Spleen (tissue), 11 donors: Measurements from ENCODE around the gene DACT3. TPM values are rescaled to one million over a fixed set of nuclear protein-coding genes. Genes with fewer than 3 reads are reported as not detected.
A peak's percentile ranks its signal among the peaks of the same experiment; 100 is the strongest.

Experiments used
- DNase-seq: peaks from one replicate; pipeline ENCODE4 v3.0.0-alpha.2; 2020
- H3K27ac ChIP-seq, 8 donors: fragments of 200-600 bp; sonication (generic) in 7 of 8; 1 replicate in 4 of 8; 2 replicates in 4 of 8; pipeline versions ENCODE4 v1.5.0 to v1.8.0; 2016 to 2021; ENCODE audit warnings: inconsistent platforms in 4 of 8, mild to moderate bottlenecking in 4 of 8, moderate library complexity in 1 of 8
- H3K27me3 ChIP-seq, 7 donors: fragments of 200-600 bp; sonication (generic) in 6 of 7; replicated peaks in 1 of 7; 1 replicate in 4 of 7; 2 replicates in 3 of 7; pipeline versions ENCODE4 v1.5.0 to v1.8.0; 2016 to 2021; ENCODE audit warnings: inconsistent platforms in 3 of 7, mild to moderate bottlenecking in 1 of 7
- H3K36me3 ChIP-seq, 6 donors: fragments of 200-600 bp; sonication (generic) in 5 of 6; 1 replicate in 4 of 6; 2 replicates in 2 of 6; pipeline versions ENCODE4 v1.5.0 to v1.8.0; 2016 to 2021; ENCODE audit warnings: inconsistent platforms in 2 of 6
- H3K4me1 ChIP-seq, 6 donors: fragments of 200-600 bp; sonication (generic) in 5 of 6; 1 replicate in 3 of 6; 2 replicates in 3 of 6; pipeline versions ENCODE4 v1.5.0 to v1.8.0; 2016 to 2021; ENCODE audit warnings: inconsistent platforms in 3 of 6
- H3K4me3 ChIP-seq, 8 donors: fragments of 200-600 bp; sonication (generic) in 7 of 8; 1 replicate in 4 of 8; 2 replicates in 4 of 8; pipeline versions ENCODE4 v1.5.0 to v1.8.0; 2016 to 2021; ENCODE audit warnings: inconsistent platforms in 4 of 8, mild to moderate bottlenecking in 4 of 8, moderate library complexity in 2 of 8
- H3K9me3 ChIP-seq, 8 donors: fragments of 200-600 bp; sonication (generic) in 7 of 8; 1 replicate in 4 of 8; 2 replicates in 4 of 8; pipeline versions ENCODE4 v1.5.0 to v1.8.0; 2016 to 2021; ENCODE audit warnings: inconsistent platforms in 4 of 8
- CTCF ChIP-seq, 11 experiments: fragments of 200-600 bp in 7 of 11; fragments of 450-650 bp in 4 of 11; sonication (generic) in 4 of 11; IDR thresholded peaks in 8 of 11; conservative IDR thresholded peaks in 3 of 11; 1 replicate in 7 of 11; 2 replicates in 4 of 11; pipeline versions ENCODE4 v1.4.0 to v1.8.0; 2016 to 2021; ENCODE audit warnings: antibody characterized with exemption in 11 of 11, inconsistent platforms in 4 of 11, mild to moderate bottlenecking in 1 of 11
- POLR2A ChIP-seq, 3 donors: fragments of 450-650 bp; IDR thresholded peaks; one replicate each; pipeline ENCODE4 v1.5.1; 2017; ENCODE audit warnings: antibody characterized with exemption in 3 of 3, mild to moderate bottlenecking in 1 of 3
- POLR2AphosphoS5 ChIP-seq, 3 donors: sonication (generic); formaldehyde crosslinking; IDR thresholded peaks; one replicate each; pipeline ENCODE4 v1.5.1; 2017; ENCODE audit warnings: antibody characterized with exemption in 3 of 3
- WGBS, 5 donors: extraction: QIAGEN DNeasy Blood & Tissue Kit in 3 of 5; methylation state at CpG; one replicate each; pipeline versions ENCODE4 v1.1.5 to v1.1.7; 2013 to 2018; 5-methylcytosine and 5-hydroxymethylcytosine counted together
- intact Hi-C: fragments of 100-400 bp; cut with DNase I; formaldehyde crosslinking; loops from one replicate; pipeline ENCODE4 v1.15.0; 2023; ENCODE audit warnings: low total_unique reads
- polyA plus RNA-seq, 3 donors: library from polyadenylated mRNA; stranded (reverse); fragments of 200-250 nt; gene quantifications; one replicate each; pipeline ENCODE4 v1.2.1, GENCODE V29; 2013
- total RNA-seq, 7 donors: library from RNA; depleted of rRNA in 3 of 7; stranded (reverse); fragments of >200 nt in 3 of 7; fragmentation: NEBNext Ultra II Directional in 4 of 7; extraction: Animal tissue kit (Norgen Biotek cat#: 25700) in 4 of 7; gene quantifications; one replicate each; pipeline versions ENCODE4 v1.1.0 to v1.2.1, GENCODE V29; 2016 to 2021
- donor health status: healthy with polysubstance abuse.
- donor health status: DM: no; HTN: no; CAD: no; lungs with moderate emphysema.
- donor health status: DM: no; HTN: no; CAD: no.
- donor health status: Bipolar disorder and iron deficiency.
- donor health status: healthy.
- donor health status: DM: no; HTN: no; CAD: no.
- donor health status: DM: yes; HTN: yes; CAD: no.

The DACT3 gene
- total and polyA plus RNA-seq, 10 donors = 1.6 to 10.4 (median 5.5) TPM

- Histone ChIP-seq H3K27me3 (no peaks in the 10 kb centered on the region), H3K4me1 (peaks cover 0 to 22% (median 14%) of the 10 kb centered on the region in 6 donors), H3K27ac (peak overlapping the region in 5 of 8 donors; percentile 21 to 39 (median 26)), H3K9me3 (no peaks in the 10 kb centered on the region), H3K36me3 (peaks cover 4 to 100% (median 98%) of the 10 kb centered on the region in 6 donors), H3K4me3 (peak overlapping the region in 1 of 8 donors; percentile 0)
- intact Hi-C loops = no loop called here
- DNase-seq = no peak
- TF ChIP-seq CTCF (IDR thresholded peaks at IDR 0.05 in 8 of 11, conservative IDR thresholded peaks at IDR 0.05 in 3 of 11) (no peak), POLR2AphosphoS5 (IDR thresholded peaks at IDR 0.05) (peak in 1 of 3 donors; percentile 1)
- WGBS, 5 donors = 81 to 90% (median 87%) methylated on average over 9 of the region's 9 CpGs
Measured at GRCh38 chr19:46696866-46697203, 35.9 kb upstream of the DACT3 start.

- intact Hi-C loops = no loop called here
- Histone ChIP-seq H3K9me3 (no peaks in the 10 kb centered on the region), H3K27me3 (no peaks in the 10 kb centered on the region), H3K4me1 (peaks cover 0 to 22% (median 14%) of the 10 kb centered on the region in 6 donors), H3K36me3 (peaks cover 9 to 100% (median 98%) of the 10 kb centered on the region in 6 donors), H3K27ac (no peak overlapping the region), H3K4me3 (no peak overlapping the region)
- TF ChIP-seq CTCF (IDR thresholded peaks at IDR 0.05 in 8 of 11, conservative IDR thresholded peaks at IDR 0.05 in 3 of 11) (no peak), POLR2A (IDR thresholded peaks at IDR 0.05) (no peak), POLR2AphosphoS5 (IDR thresholded peaks at IDR 0.05) (no peak)
- DNase-seq = no peak
- 93 to 96% (median 94%) methylated on average over 10 of the region's 10 CpGs for WGBS, 5 donors
Measured at GRCh38 chr19:46696052-46696451, 35.1 kb upstream of the DACT3 start.

GRCh38 chr19:46693760-46694159, 32.8 kb upstream of the DACT3 start:
- Histone ChIP-seq H3K27me3 (no peaks in the 10 kb centered on the region), H3K9me3 (no peaks in the 10 kb centered on the region), H3K4me1 (peaks cover 0 to 20% (median 12%) of the 10 kb centered on the region in 6 donors), H3K27ac (peak overlapping the region in 1 of 8 donors; percentile 35), H3K36me3 (peaks cover 16 to 100% (median 98%) of the 10 kb centered on the region in 6 donors), H3K4me3 (no peak overlapping the region)
- TF ChIP-seq CTCF (IDR thresholded peaks at IDR 0.05 in 8 of 11, conservative IDR thresholded peaks at IDR 0.05 in 3 of 11) = no peak
- no peak for TF ChIP-seq POLR2A (IDR thresholded peaks at IDR 0.05)
- peak in 1 of 3 donors; percentile 62 for TF ChIP-seq POLR2AphosphoS5 (IDR thresholded peaks at IDR 0.05)
- intact Hi-C loops = no loop called here
- no peak for DNase-seq
- WGBS, 5 donors = 92 to 96% (median 96%) methylated on average over 11 to 22 of the region's 22 CpGs

GRCh38 chr19:46692918-46693722, 32.1 kb upstream of the DACT3 start:
- WGBS, 5 donors = 92 to 96% (median 95%) methylated on average over 4 of the region's 4 CpGs
- TF ChIP-seq CTCF (IDR thresholded peaks at IDR 0.05 in 8 of 11, conservative IDR thresholded peaks at IDR 0.05 in 3 of 11) = no peak
- no peak for TF ChIP-seq POLR2AphosphoS5 (IDR thresholded peaks at IDR 0.05)
- no peak for TF ChIP-seq POLR2A (IDR thresholded peaks at IDR 0.05)
- Histone ChIP-seq H3K27me3 (no peaks in the 10 kb centered on the region), H3K4me3 (no peak overlapping the region), H3K36me3 (peaks cover 16 to 100% (median 97%) of the 10 kb centered on the region in 6 donors), H3K27ac (peak overlapping the region in 2 of 8 donors; percentile 7 to 35), H3K4me1 (peaks cover 0 to 14% (median 9%) of the 10 kb centered on the region in 6 donors), H3K9me3 (no peaks in the 10 kb centered on the region)
- DNase-seq = no peak
- intact Hi-C loops = no loop called here
